ENCODE results near the gene LRRC27. TPM values are rescaled to one million over a fixed set of nuclear protein-coding genes. Genes with fewer than 3 reads are reported as not detected.

LRRC27 gene
- polyA plus RNA-seq, 4 donors: 23.2 to 40.2 (median 26.1) TPM

- no peak for DNase-seq (ENCODE audit: low read depth in 4 of 4, low spot score in 3 of 4)
These were observed 89.2 kb downstream of the LRRC27 start for GRCh38 chr10:132420981-132421846.

DNA sequence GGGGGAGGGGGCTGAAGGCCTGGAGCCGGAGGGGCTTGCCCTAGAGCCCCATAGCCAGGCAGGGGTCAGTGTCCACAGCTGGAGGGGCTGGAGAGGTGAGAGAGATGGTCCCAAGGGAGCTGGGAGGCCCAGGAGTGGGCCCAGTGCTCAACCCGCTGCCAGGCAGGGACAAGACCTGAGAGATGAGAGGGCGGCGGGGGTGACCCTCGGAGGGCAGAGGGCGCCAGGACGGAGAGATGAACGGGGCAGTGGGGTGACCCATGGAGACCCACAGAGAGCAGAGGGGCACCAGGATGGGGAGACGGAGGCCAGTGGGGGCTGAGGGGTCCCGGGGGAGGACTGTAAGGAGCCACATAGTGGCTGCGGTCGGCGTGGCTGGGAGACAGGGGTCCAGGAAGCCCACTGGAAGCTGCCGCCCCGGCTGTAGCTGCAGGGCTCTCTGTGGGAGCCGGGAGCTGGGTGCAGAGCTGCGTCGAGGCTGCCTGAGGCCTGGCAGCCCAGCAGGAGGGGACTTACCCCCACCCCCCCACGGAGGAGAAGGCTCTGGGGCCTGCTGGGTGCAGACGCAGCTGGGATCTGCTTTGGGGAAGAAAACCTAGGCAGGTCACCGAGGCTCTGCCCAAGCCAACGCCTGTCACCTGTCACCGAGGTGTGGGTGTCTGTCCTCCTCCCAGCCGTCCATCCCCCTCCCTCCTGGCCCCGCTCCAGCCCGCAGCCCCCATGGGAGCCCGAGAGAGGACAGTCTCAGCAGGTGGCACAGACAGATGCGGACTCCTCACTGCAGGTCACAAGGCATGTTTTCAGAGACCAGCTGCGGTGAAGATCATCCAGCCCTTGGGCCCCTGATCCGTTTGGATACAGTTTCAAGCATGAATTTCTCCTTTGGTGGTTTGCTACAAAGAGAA, 90.1 kb downstream of the LRRC27 start:
- no peak for DNase-seq (ENCODE audit: low read depth in 4 of 4, low spot score in 3 of 4)

- no peak for DNase-seq (ENCODE audit: low read depth in 4 of 4, low spot score in 3 of 4)
These were observed 91.2 kb downstream of the LRRC27 start for GRCh38 chr10:132422903-132423825.

DNA sequence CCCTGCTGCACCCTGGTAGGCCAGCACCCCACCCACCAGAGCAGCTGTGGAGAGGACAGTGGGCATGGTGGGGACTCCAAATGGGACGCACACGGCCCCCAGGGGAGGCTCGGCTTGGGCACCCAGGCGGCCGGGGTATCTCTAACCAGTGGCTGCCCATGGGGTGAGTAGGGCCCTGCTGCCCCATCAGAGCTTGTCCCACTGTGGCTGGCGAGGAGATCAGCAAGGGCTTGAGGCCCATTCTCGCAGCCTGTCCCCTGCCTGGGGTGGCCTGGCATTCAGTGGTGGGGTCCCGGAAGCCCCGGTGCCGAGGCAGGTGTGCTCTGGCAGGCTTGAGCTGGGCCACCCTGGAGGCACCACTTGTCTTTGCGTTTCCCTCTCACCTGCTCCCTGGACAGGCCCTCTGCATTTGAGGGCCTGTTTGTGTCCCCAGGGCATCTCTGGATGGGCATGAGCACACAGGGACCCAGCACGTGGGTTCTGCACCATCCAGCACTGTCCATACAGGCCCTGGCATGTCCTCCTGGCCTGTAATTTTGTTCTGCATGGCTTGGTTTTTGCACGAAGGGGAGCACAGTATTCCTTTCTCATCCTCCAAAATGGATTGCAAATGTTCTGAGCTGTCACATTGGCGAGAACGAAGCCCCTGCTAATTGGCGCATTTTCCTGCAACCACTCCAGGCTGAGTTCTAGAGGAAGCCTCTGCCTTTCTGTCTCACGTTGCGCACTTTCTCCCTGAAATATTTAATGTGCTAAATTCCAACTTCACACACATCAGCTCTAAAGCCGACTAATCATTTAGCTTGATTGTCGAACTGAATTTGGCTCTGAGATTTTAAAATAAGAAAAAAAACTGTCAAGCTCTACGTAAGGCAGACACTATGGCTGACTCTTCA, 92.2 kb downstream of the LRRC27 start:
- no peak for DNase-seq (ENCODE audit: low read depth in 4 of 4, low spot score in 3 of 4)

DNA sequence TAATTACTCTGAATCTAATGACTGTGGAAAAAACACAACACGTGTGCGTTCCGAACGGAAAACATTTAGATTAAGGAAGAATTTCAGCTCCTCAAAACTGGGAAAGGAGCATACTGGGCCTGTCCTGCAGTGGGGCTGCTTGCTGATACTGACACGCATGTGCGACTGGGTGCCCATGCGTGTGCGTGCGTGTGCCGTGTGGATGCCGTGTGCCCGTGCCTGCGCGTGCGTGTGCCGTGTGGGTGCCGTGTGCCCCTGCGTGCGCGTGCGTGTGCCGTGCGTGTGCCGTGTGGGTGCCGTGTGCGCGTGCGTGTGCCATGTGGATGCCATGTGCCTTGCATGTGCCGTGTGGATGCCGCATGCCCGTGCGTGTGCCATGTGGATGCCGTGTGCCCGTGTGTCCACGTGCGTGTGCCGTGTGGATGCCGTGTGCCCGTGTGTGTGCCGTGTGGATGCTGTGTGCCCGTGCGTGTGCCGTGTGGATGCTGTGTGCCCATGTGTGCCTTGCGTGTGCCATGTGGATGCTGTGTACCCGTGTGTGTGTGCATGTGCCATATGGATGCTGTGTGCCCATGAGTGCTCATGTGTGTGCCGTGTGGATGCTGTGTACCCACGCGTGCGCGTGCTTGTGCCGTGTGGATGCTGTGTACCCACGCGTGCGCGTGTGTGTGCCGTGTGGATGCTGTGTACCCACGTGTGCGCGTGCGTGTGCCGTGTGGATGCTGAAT, 93.2 kb downstream of the LRRC27 start:
- no peak for DNase-seq (ENCODE audit: low read depth in 4 of 4, low spot score in 3 of 4)

DNA sequence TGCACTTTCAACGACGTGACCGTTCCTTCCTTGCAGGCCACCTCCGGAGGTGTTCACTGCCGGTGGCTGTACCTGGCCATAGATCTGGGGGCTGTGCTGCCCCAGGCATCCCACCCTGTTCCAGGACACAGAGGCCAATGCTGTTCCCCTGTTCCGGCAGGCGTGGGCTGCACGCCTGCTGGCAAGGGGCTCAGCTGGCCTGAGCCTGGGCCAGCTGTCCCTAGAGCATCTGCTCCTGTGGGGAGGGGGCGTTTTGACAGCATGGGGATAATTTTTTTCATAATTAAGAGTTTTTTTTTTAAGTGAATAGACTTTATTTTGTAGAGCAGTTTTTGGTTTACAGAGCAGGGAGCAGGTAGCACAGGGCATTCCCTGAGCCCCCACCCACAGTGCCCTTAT, 93.8 kb downstream of the LRRC27 start:
- DNase-seq (ENCODE audit: low read depth in 4 of 4, low spot score in 3 of 4): no peak

DNA sequence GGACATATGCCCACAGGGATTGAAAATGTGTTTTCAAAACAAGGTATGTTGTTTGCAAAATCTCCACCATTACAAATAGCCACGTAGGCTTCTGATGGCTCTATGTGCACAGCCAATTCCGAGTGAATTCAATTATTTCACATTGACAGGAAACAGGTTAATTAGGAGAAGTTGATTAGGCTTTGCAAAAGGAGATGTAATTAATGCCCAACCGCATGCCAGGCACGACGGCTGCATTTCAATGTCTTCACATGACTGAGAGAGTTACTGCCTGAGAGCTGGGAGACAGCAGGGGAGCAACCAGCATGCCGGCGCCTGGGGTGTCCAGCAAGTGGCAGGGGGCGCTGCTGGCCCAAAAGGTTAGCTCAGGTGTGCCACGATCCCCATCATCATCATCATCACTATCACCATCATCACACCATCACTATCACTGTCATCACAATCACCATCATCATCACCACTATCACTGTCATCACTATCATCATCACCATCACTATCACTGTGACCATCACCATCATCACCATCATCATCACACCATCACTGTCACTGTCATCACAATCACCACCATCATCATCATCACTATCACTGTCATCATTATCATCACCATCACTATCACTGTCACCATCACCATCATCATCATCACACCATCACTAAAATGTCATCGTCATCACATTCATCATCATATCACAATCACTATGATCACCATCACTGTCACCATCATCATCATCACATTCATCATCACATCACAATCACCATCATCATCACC, 95.2 kb downstream of the LRRC27 start:
- DNase-seq (ENCODE audit: low read depth in 4 of 4, low spot score in 3 of 4): no peak

- DNase-seq (ENCODE audit: low read depth in 4 of 4, low spot score in 3 of 4): no peak
These were observed 96.0 kb downstream of the LRRC27 start for GRCh38 chr10:132427939-132428367.

- DNase-seq (ENCODE audit: low read depth in 4 of 4, low spot score in 3 of 4): no peak
These were observed 96.5 kb downstream of the LRRC27 start for GRCh38 chr10:132428486-132428995.

Other genes starting within 250 kb of the LRRC27 start
- 10 to 100 TPM; 12.2 to 22.5 (median 15.0) TPM for gene DPYSL4, start 145.2 kb upstream of the LRRC27 start, polyA plus RNA-seq (ENCODE audit: insufficient read length in 4 of 4)
- 10 to 100 TPM; 11.5 to 14.3 (median 12.0) TPM for gene STK32C, start 24.2 kb upstream of the LRRC27 start, polyA plus RNA-seq (ENCODE audit: insufficient read length in 4 of 4)
- 10 to 100 TPM in 2 of 4 donors, 1 to 10 TPM in 2; 7.2 to 12.7 (median 10.4) TPM for gene PWWP2B, start 65.0 kb downstream of the LRRC27 start, polyA plus RNA-seq (ENCODE audit: insufficient read length in 4 of 4)
- gene INPP5A, start 205.6 kb downstream of the LRRC27 start, polyA plus RNA-seq (ENCODE audit: insufficient read length in 4 of 4): 10 to 100 TPM; 32.2 to 39.1 (median 36.2) TPM

Measured in right renal pelvis (tissue), 4 donors.